B cell (primary cell): ENCODE measurements around the gene PTGDR2. TPM values are rescaled to one million over a fixed set of nuclear protein-coding genes. Genes with fewer than 3 reads are reported as not detected.

ENCODE experiments used
- ATAC-seq: fragments of 200-7000 bp; cut with Tn5 transposase; one replicate; pipeline ENCODE4 v1.10.0; 2021; ENCODE audit warnings: low read depth, mild to moderate bottlenecking, moderate number of reproducible peaks, moderate library complexity
- CTCF ChIA-PET: fragments of 350-600 bp; sonication (Branson Sonifier 250); formaldehyde crosslinking; loops from one replicate; lab custom pipeline; 2021; ENCODE audit warnings: antibody characterized with exemption, inconsistent platforms; lab: Charles Lee
- POLR2A ChIA-PET: fragments of 350-600 bp; sonication (Branson Sonifier 250); formaldehyde crosslinking; loops from one replicate; lab custom pipeline; 2021; ENCODE audit warnings: antibody characterized with exemption; lab: Charles Lee
- DNase-seq: peaks from one replicate; pipeline ENCODE4 v3.0.0; 2013
- H2AFZ ChIP-seq: 2 replicates; pipeline ENCODE4 v1.6.1; 2012; ENCODE audit warnings: mild to moderate bottlenecking, low read depth, low read length; ENCODE audit not compliant: insufficient read depth, poor library complexity, severe bottlenecking
- H3K27ac ChIP-seq, 2 donors: 1 replicate in 1 of 2; 2 replicates in 1 of 2; pipeline ENCODE4 v1.5.1; 2012 to 2013; ENCODE audit warnings: low read length in 2 of 2, mild to moderate bottlenecking in 2 of 2, moderate library complexity in 1 of 2
- H3K27me3 ChIP-seq, 4 experiments: fragments of 200-600 bp in 1 of 4; sonication (generic) in 1 of 4; replicated peaks in 1 of 4; 1 replicate in 2 of 4; 2 replicates in 2 of 4; pipeline versions ENCODE4 v1.6.1 to v1.7.0; 2013 to 2016; ENCODE audit warnings: low read length in 3 of 4, mild to moderate bottlenecking in 2 of 4, mixed read lengths in 1 of 4, moderate library complexity in 1 of 4; ENCODE audit not compliant: insufficient read depth in 4 of 4, control insufficient read depth in 3 of 4; ENCODE audit errors: control extremely low read depth in 1 of 4
- H3K36me3 ChIP-seq, 2 experiments: replicated peaks in 1 of 2; 1 replicate in 1 of 2; 2 replicates in 1 of 2; pipeline versions ENCODE4 v1.6.1 to v1.7.1; 2013; ENCODE audit warnings: low read length in 1 of 2; ENCODE audit not compliant: insufficient read depth in 2 of 2, control insufficient read depth in 1 of 2; ENCODE audit errors: control extremely low read depth in 1 of 2, extremely low read depth in 1 of 2
- H3K4me1 ChIP-seq, 2 donors: fragments of 200-600 bp in 1 of 2; sonication (generic) in 1 of 2; 1 replicate in 1 of 2; 2 replicates in 1 of 2; pipeline versions ENCODE4 v1.5.1 to v1.6.1; 2013 to 2017; ENCODE audit warnings: low read length in 2 of 2; ENCODE audit not compliant: control insufficient read depth in 2 of 2, insufficient read depth in 2 of 2
- H3K4me2 ChIP-seq: replicated peaks from 2 replicates; pipeline ENCODE3; 2012; ENCODE audit warnings: mild to moderate bottlenecking, low read depth, low read length; ENCODE audit not compliant: poor library complexity, severe bottlenecking
- H3K4me3 ChIP-seq, 5 experiments: fragments of 200-600 bp in 1 of 5; sonication (generic) in 1 of 5; 1 replicate in 3 of 5; 2 replicates in 2 of 5; pipeline versions ENCODE4 v1.5.1 to v1.7.0; 2011 to 2016; ENCODE audit warnings: low read length in 4 of 5, mild to moderate bottlenecking in 4 of 5, low read depth in 2 of 5, control low read depth in 1 of 5, moderate library complexity in 1 of 5; ENCODE audit not compliant: insufficient read depth in 1 of 5; ENCODE audit errors: control extremely low read depth in 1 of 5, extremely low read depth in 1 of 5
- H3K79me2 ChIP-seq: fragments of 200-600 bp; sonication (generic); one replicate; pipeline ENCODE4 v1.6.0; 2016; ENCODE audit warnings: low read length; ENCODE audit not compliant: control insufficient read depth, insufficient read depth
- H3K9ac ChIP-seq: fragments of 200-600 bp; sonication (generic); 2 replicates; pipeline ENCODE4 v1.6.1; 2017; ENCODE audit warnings: mild to moderate bottlenecking, low read length, moderate library complexity
- H3K9me3 ChIP-seq, 3 donors: one replicate each; pipeline versions ENCODE4 v1.6.1 to v1.7.1; 2013; ENCODE audit warnings: low read length in 2 of 3; ENCODE audit not compliant: control insufficient read depth in 2 of 3, insufficient read depth in 1 of 3; ENCODE audit errors: control extremely low read depth in 1 of 3
- H4K20me1 ChIP-seq: 2 replicates; pipeline ENCODE4 v1.6.0; 2012; ENCODE audit warnings: mild to moderate bottlenecking, low read length; ENCODE audit not compliant: insufficient read depth, control insufficient read depth, poor library complexity, severe bottlenecking
- H3K27ac Mint-ChIP-seq: one replicate; pipeline ENCODE4 v1.8.0; 2021; ENCODE audit warnings: mixed read lengths
- H3K27me3 Mint-ChIP-seq: one replicate; pipeline ENCODE4 v1.8.0; 2021; ENCODE audit warnings: mixed read lengths
- H3K4me1 Mint-ChIP-seq: one replicate; pipeline ENCODE4 v1.8.0; 2021; ENCODE audit warnings: mixed read lengths
- H3K4me3 Mint-ChIP-seq: one replicate; pipeline ENCODE4 v1.8.0; 2021; ENCODE audit warnings: mixed read lengths
- H3K9me3 Mint-ChIP-seq: one replicate; pipeline ENCODE4 v1.8.0; 2022; ENCODE audit warnings: mixed read lengths; ENCODE audit not compliant: insufficient read depth
- EZH2 ChIP-seq: IDR thresholded peaks from 2 replicates; pipeline ENCODE4 v1.6.1; 2012; ENCODE audit warnings: borderline replicate concordance, low read depth, mild to moderate bottlenecking, moderate library complexity, low read length; ENCODE audit not compliant: insufficient read depth, poor library complexity, severe bottlenecking
- WGBS: methylation state at CpG from one replicate; pipeline ENCODE4 v1.1.5; 2013; ENCODE audit warnings: missing lambda C conversion rate; ENCODE audit not compliant: insufficient coverage; 5-methylcytosine and 5-hydroxymethylcytosine counted together
- intact Hi-C: fragments of 100-400 bp; cut with micrococcal nuclease; formaldehyde crosslinking; loops from one replicate; pipeline ENCODE4 v1.10.0; 2022
- polyA plus RNA-seq: library from polyadenylated mRNA; depleted of rRNA; stranded (reverse); fragments of >200 nt; gene quantifications from 2 replicates; pipeline ENCODE4 v1.2.3, GENCODE V29; 2012
- total RNA-seq, 2 donors: library from RNA; stranded (reverse); fragments of 120-200 nt in 1 of 2; gene quantifications; 1 replicate in 1 of 2; 2 replicates in 1 of 2; pipeline versions ENCODE4 v1.2.3 to v1.2.4, GENCODE V29; 2013 to 2022
- TF ChIP-seq, protein P1 (sequence below): fragments of 200-600 bp; IDR thresholded peaks from one replicate; pipeline ENCODE4 v1.8.0; 2022; ENCODE audit warnings: antibody characterized with exemption, mild to moderate bottlenecking

PTGDR2 gene
- total and polyA plus RNA-seq, 2 donors (not counting 1 experiment from before 2014, with no cell fraction given) = 0.03 TPM; not detected in 1

DNA sequence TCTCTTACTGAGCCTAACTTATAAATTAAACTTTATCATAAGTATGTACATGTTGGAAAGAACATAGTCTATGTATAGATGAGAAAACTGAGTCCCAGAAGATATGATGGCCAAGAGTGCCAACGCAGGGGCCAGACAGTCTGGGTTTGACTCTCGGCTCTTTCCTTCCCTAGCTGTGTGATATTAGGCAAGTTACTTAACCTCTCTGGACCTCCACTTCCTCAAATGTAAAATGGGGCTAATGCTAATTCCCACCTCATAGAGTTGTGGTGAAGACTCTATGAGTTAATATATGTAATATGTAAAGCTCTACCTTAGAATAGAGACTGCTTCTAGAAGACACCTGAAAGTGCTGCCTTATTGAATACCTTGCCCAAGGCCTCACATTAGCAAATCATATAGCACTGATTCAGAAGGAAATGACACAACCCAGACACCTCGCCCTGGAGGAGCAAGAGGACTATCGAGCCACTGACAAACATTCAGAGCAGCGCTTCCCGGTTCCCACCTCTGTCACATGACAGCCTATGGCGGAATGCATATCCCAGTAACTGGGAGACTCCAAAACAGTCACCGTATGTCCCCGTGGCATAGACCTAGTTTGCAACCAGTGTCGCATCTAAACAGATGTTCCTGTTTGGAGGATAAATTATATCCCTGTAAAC, 25.1 kb downstream of the PTGDR2 start:
- peak overlapping the region; percentile 11 to 22 for H3K27ac ChIP-seq
- H3K4me1 ChIP-seq = peaks cover 0 to 5% of the 10 kb centered on the region in 2 donors
- no peaks in the 10 kb centered on the region for H3K9me3 ChIP-seq
- H2AFZ ChIP-seq = peak overlapping the region; percentile 38
- no peak for DNase-seq
- POLR2A ChIA-PET = interaction anchor here (0.5 to 1.4 kb wide), 3 partner anchors 68 to 336 kb away, joined by 3 to 6 read pairs (median 4); partner anchors contain the start of gene TMEM109
- H3K4me3 ChIP-seq = peak overlapping the region in 1 of 5 experiments; percentile 3
- TF ChIP-seq, protein P1, sequence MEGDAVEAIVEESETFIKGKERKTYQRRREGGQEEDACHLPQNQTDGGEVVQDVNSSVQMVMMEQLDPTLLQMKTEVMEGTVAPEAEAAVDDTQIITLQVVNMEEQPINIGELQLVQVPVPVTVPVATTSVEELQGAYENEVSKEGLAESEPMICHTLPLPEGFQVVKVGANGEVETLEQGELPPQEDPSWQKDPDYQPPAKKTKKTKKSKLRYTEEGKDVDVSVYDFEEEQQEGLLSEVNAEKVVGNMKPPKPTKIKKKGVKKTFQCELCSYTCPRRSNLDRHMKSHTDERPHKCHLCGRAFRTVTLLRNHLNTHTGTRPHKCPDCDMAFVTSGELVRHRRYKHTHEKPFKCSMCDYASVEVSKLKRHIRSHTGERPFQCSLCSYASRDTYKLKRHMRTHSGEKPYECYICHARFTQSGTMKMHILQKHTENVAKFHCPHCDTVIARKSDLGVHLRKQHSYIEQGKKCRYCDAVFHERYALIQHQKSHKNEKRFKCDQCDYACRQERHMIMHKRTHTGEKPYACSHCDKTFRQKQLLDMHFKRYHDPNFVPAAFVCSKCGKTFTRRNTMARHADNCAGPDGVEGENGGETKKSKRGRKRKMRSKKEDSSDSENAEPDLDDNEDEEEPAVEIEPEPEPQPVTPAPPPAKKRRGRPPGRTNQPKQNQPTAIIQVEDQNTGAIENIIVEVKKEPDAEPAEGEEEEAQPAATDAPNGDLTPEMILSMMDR = no peak
- no peak for TF ChIP-seq EZH2
- Mint-ChIP-seq H3K27ac (no peak overlapping the region), H3K4me1 (peaks cover 3% of the 10 kb centered on the region), H3K9me3 (no peaks in the 10 kb centered on the region), H3K27me3 (peaks cover 20% of the 10 kb centered on the region), H3K4me3 (no peak overlapping the region)
- H3K4me2 ChIP-seq = peak overlapping the region; percentile 39
- intact Hi-C loops = loop anchor here (1.0 to 5.0 kb wide), 6 partner anchors 57 to 555 kb away; no protein-coding TSS in a partner anchor
- H4K20me1 ChIP-seq = no peaks in the 10 kb centered on the region
- CTCF ChIA-PET = interaction anchor here (0.5 to 5.6 kb wide), 47 partner anchors 8 to 686 kb away, joined by 3 to 80 read pairs (median 4); partner anchors contain the start of genes CCDC86, PTGDR2, TMEM109 and VWCE
- ATAC-seq = no peak
- H3K36me3 ChIP-seq = no peaks in the 10 kb centered on the region
- WGBS = 38% methylated on average over 6 of the region's 10 CpGs
- no peaks in the 10 kb centered on the region for H3K79me2 ChIP-seq
- H3K9ac ChIP-seq = no peak overlapping the region
- peaks cover 0 to 8% (median 0%) of the 10 kb centered on the region in 4 experiments for H3K27me3 ChIP-seq

DNA sequence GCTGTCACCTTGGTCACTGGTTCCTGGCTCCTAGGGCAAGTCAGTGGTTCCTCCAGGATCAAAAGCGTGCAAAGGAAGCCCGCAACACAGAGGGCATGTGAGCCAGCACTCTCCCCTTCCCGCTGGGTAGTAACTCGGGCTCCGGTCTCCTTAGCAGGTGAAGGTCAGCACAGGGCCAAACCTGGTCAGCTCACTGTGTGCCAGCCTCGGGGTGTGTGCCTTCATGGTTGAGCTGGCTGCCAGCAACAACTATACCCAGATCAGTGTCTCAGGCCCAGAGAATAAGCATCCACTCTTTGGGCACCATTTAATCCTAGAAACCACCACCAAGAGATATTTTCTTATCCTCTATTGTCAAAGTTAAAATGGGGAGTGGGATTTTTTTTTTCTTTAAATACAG, 30.0 kb downstream of the PTGDR2 start:
- Histone ChIP-seq H3K4me3 (no peak overlapping the region), H2AFZ (no peak overlapping the region), H3K27ac (no peak overlapping the region), H3K79me2 (no peaks in the 10 kb centered on the region), H3K4me2 (no peak overlapping the region), H3K4me1 (peaks cover 0 to 3% of the 10 kb centered on the region in 2 donors), H3K27me3 (no peaks in the 10 kb centered on the region), H3K9me3 (no peaks in the 10 kb centered on the region), H3K9ac (no peak overlapping the region), H4K20me1 (no peaks in the 10 kb centered on the region), H3K36me3 (no peaks in the 10 kb centered on the region)
- intact Hi-C loops = no loop called here
- DNase-seq (no peak), ATAC-seq (no peak)
- POLR2A ChIA-PET = no interaction called here
- TF ChIP-seq EZH2 = no peak
- TF ChIP-seq, protein P1 = no peak
- H3K4me1 Mint-ChIP-seq = no peaks in the 10 kb centered on the region
- H3K4me3 Mint-ChIP-seq = no peak overlapping the region
- H3K9me3 Mint-ChIP-seq = no peaks in the 10 kb centered on the region
- 78% methylated on average over 6 of the region's 6 CpGs for WGBS
- H3K27me3 Mint-ChIP-seq = peaks cover 6% of the 10 kb centered on the region
- no peak overlapping the region for H3K27ac Mint-ChIP-seq
- CTCF ChIA-PET = interaction anchor here (0.5 kb wide), 1 partner anchor 30 kb away, joined by 5 read pairs; the partner anchor contains the start of gene PTGDR2
